ENCODE data around the gene ELOVL6. TPM values are rescaled to one million over a fixed set of nuclear protein-coding genes. Genes with fewer than 3 reads are reported as not detected.
A peak's percentile ranks its signal among the peaks of the same experiment; 100 is the strongest.

ELOVL6 gene
- total and polyA plus RNA-seq, 9 of the 15 experiments (the other 6 are each of a cell fraction or from before 2014, with no cell fraction given), result 18.3 to 82.6 (median 46.0) TPM

GRCh38 chr4:109998867-109999584, 199.4 kb downstream of the ELOVL6 start (continued):
- 0 out of 2 replicates have a peak, but pooled peaks have one; percentile 20 for TF ChIP-seq ARID3A (IDR thresholded peaks at IDR 0.05; ENCODE audit: borderline replicate concordance, low read depth, low read length)
- peak; percentile 27 to 51; a peak in 1 of 4 replicates for TF ChIP-seq FOXK2 (conservative IDR thresholded peaks at IDR 0.05 in 1 of 2, IDR thresholded peaks at IDR 0.05 in 1 of 2; ENCODE audit: low read depth in 2 of 2)
- TF ChIP-seq DEAF1 (CRISPR knock-in tag; IDR thresholded peaks at IDR 0.05), result peak; percentile 78
- 0 out of 2 replicates have a peak, but pooled peaks have one; percentile 17 for TF ChIP-seq PKNOX1 (IDR thresholded peaks at IDR 0.05)
- no peak for TF ChIP-seq ARID3B (CRISPR knock-in tag; IDR thresholded peaks at IDR 0.05; ENCODE audit: borderline replicate concordance)
- TF ChIP-seq PRMT5 (CRISPR knock-in tag; IDR thresholded peaks at IDR 0.05), result no peak
- peak; percentile 75 for TF ChIP-seq SMC3 (conservative IDR thresholded peaks at IDR 0.05; ENCODE audit: insufficient read depth, low read depth, low read length)
